HepG2 (cell line): Measurements from ENCODE around the gene USP14. TPM values are rescaled to one million over a fixed set of nuclear protein-coding genes. Genes with fewer than 3 reads are reported as not detected.

Source experiments
- CSRNP1 ChIP-seq: sonication (generic); formaldehyde crosslinking; IDR thresholded peaks from 2 replicates; pipeline ENCODE4 v1.8.1; 2023; ENCODE audit warnings: mild to moderate bottlenecking, missing genetic modification reagents
- DNMT3B ChIP-seq: conservative IDR thresholded peaks from 2 replicates; pipeline ENCODE4 v1.6.1; 2016; ENCODE audit warnings: missing biosample characterization, control low read depth
- GLMP ChIP-seq: sonication (generic); formaldehyde crosslinking; IDR thresholded peaks from 2 replicates; pipeline ENCODE4 v1.9.0; 2021; ENCODE audit warnings: missing genetic modification reagents, mild to moderate bottlenecking, borderline replicate concordance
- GTF2F1 ChIP-seq: fragments of 150-350 bp; IDR thresholded peaks from 2 replicates; pipeline ENCODE4 v1.6.1; 2014; ENCODE audit warnings: low read length
- HOXA3 ChIP-seq: sonication (generic); formaldehyde crosslinking; IDR thresholded peaks from 2 replicates; pipeline ENCODE4 v1.5.0; 2020; ENCODE audit warnings: missing genetic modification reagents
- JARID2 ChIP-seq: sonication (generic); formaldehyde crosslinking; IDR thresholded peaks from 2 replicates; pipeline ENCODE4 v1.8.1; 2023; ENCODE audit warnings: missing genetic modification reagents, inconsistent platforms; ENCODE audit not compliant: insufficient replicate concordance
- KLF12 ChIP-seq: sonication (generic); formaldehyde crosslinking; IDR thresholded peaks from 2 replicates; pipeline ENCODE4 v1.4.0; 2020; ENCODE audit warnings: missing genetic modification reagents, borderline replicate concordance
- MED1 ChIP-seq: sonication (generic); formaldehyde crosslinking; IDR thresholded peaks from 2 replicates; pipeline ENCODE4 v1.4.0; 2020; ENCODE audit warnings: missing genetic modification reagents
- RBM22 ChIP-seq: fragments of 200-400 bp; formaldehyde crosslinking; optimal IDR thresholded peaks from 2 replicates; pipeline ENCODE3; 2017; ENCODE audit warnings: mild to moderate bottlenecking, low read length, moderate library complexity
- SNRNP70 ChIP-seq: fragments of 200-400 bp; formaldehyde crosslinking; IDR thresholded peaks from 2 replicates; pipeline ENCODE4 v1.6.1; 2017; ENCODE audit warnings: mild to moderate bottlenecking, low read depth, low read length, moderate library complexity
- WIZ ChIP-seq: sonication (generic); formaldehyde crosslinking; IDR thresholded peaks from 2 replicates; pipeline ENCODE4 v1.5.1; 2020; ENCODE audit warnings: mild to moderate bottlenecking, missing genetic modification reagents
- ZBTB7A ChIP-seq: sonication (generic); formaldehyde crosslinking; IDR thresholded peaks from 2 replicates; pipeline ENCODE4 v1.8.0; 2022; ENCODE audit warnings: mild to moderate bottlenecking, missing genetic modification reagents
- ZNF264 ChIP-seq: sonication (generic); formaldehyde crosslinking; IDR thresholded peaks from 2 replicates; pipeline ENCODE4 v1.4.0; 2020; ENCODE audit warnings: missing genetic modification reagents
- ZNF281 ChIP-seq: sonication (generic); formaldehyde crosslinking; IDR thresholded peaks from 2 replicates; pipeline ENCODE4 v1.4.0; 2020; ENCODE audit warnings: missing genetic modification reagents, borderline replicate concordance
- ZNF720 ChIP-seq: sonication (generic); formaldehyde crosslinking; IDR thresholded peaks from 2 replicates; pipeline ENCODE4 v1.4.0; 2020; ENCODE audit warnings: missing genetic modification reagents
- ZNF746 ChIP-seq: sonication (generic); formaldehyde crosslinking; IDR thresholded peaks from 2 replicates; pipeline ENCODE4 v1.8.0; 2022; ENCODE audit warnings: mild to moderate bottlenecking, missing genetic modification reagents
- ZNF770 ChIP-seq: sonication (generic); formaldehyde crosslinking; IDR thresholded peaks from 2 replicates; pipeline ENCODE4 v1.5.0; 2020; ENCODE audit warnings: mild to moderate bottlenecking, missing genetic modification reagents
- ZNF776 ChIP-seq: sonication (generic); formaldehyde crosslinking; IDR thresholded peaks from 2 replicates; pipeline ENCODE4 v1.4.0; 2020; ENCODE audit warnings: mild to moderate bottlenecking, missing genetic modification reagents
- ZNF782 ChIP-seq: sonication (generic); formaldehyde crosslinking; IDR thresholded peaks from 2 replicates; pipeline ENCODE4 v1.4.0; 2020; ENCODE audit warnings: missing genetic modification reagents, mild to moderate bottlenecking, borderline replicate concordance
- ZNF879 ChIP-seq: sonication (generic); formaldehyde crosslinking; IDR thresholded peaks from 2 replicates; pipeline ENCODE4 v1.8.1; 2023; ENCODE audit warnings: missing genetic modification reagents
- ZSCAN25 ChIP-seq: sonication (generic); formaldehyde crosslinking; IDR thresholded peaks from 2 replicates; pipeline ENCODE4 v1.8.0; 2022; ENCODE audit warnings: mild to moderate bottlenecking, missing genetic modification reagents
- polyA plus RNA-seq, 8 experiments: library from polyadenylated mRNA; depleted of rRNA in 3 of 8; stranded (reverse) in 7 of 8; unstranded in 1 of 8; fragments of >200 nt; fragmentation: Illumina TruSeq in 4 of 8; extraction: Trizol in 4 of 8; gene quantifications; 2 replicates each; pipeline versions ENCODE4 v1.2.1 to v1.2.3, GENCODE V29; 2011 to 2016; ENCODE audit warnings: low read depth in 4 of 8, missing spikeins in 1 of 8, mixed read lengths in 1 of 8; ENCODE audit not compliant: insufficient read depth in 1 of 8
- total RNA-seq, 5 experiments: library from RNA; depleted of rRNA; stranded (reverse); fragments of >200 nt; fragmentation: Illumina TruSeq; extraction: Trizol; gene quantifications; 2 replicates each; pipeline ENCODE4 v1.2.3, GENCODE V29; 2016; ENCODE audit warnings: low read depth in 1 of 5
- TF ChIP-seq, protein P1 (sequence below): sonication (generic); formaldehyde crosslinking; IDR thresholded peaks from 2 replicates; pipeline ENCODE4 v1.4.0; 2020; ENCODE audit warnings: missing genetic modification reagents

Gene USP14
- total and polyA plus RNA-seq, 2 of the 13 experiments (the other 11 are each of a cell fraction or from before 2014, with no cell fraction given), result 14.7 to 16.6 TPM

DNA sequence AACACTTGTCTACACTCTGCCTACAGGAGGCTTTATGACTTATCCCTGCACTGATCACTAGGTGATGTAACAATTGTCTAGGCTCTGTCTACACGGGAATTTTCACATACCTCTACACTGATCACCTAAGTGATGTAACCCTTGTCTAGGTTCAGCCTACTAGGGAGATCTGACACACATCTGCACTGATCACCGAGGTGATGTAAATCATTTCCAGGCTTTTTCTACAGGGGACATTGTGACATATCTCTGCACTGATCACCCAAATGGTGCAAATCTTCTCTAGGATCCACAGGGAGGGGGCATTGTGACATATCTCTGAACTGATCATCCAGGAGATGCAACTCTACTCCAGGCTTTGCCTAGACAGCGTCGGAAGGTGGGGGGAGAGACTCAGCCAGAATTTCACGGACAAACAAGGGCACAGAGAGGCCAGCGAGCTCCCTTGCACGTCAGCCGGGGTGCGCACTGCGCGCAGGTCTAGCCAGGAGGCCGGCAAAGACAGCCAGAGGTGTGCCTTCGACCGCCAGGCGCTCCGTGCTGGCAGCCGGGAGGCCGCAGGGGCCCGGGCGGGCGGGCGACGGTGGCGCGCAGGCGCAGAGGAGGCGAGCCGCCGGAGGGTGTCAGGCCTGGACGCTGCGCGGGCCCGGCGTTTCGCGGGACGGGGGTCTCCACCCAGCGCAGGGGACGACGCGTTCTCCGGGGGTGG is 46.9 kb upstream of the USP14 start (continued):
- TF ChIP-seq ZNF281 (CRISPR knock-in tag) (no peak), ZNF782 (CRISPR knock-in tag) (peak; percentile 57; the same call in 1 of the 2 replicates), CSRNP1 (CRISPR knock-in tag) (no peak), ZBTB7A (0 out of 2 replicates have a peak, but pooled peaks have one; percentile 29), ZNF770 (CRISPR knock-in tag) (peak; percentile 50; the same call in 1 of the 2 replicates), ZNF720 (CRISPR knock-in tag) (no peak), ZNF776 (CRISPR knock-in tag) (peak; percentile 69; the same call in 1 of the 2 replicates), KLF12 (CRISPR knock-in tag) (0 out of 2 replicates have a peak, but pooled peaks have one; percentile 39), GTF2F1 (no peak), ZNF264 (no peak), WIZ (no peak), ZSCAN25 (CRISPR knock-in tag) (peak; percentile 49; the same call in 1 of the 2 replicates), ZNF746 (no peak), HOXA3 (CRISPR knock-in tag) (peak; percentile 75), SNRNP70 (no peak), RBM22 (no peak), JARID2 (CRISPR knock-in tag) (no peak), GLMP (CRISPR knock-in tag) (no peak), ZNF879 (peak; percentile 70; the same call in 1 of the 2 replicates), DNMT3B (no peak), MED1 (CRISPR knock-in tag) (peak; percentile 61)
- TF ChIP-seq, protein P1, sequence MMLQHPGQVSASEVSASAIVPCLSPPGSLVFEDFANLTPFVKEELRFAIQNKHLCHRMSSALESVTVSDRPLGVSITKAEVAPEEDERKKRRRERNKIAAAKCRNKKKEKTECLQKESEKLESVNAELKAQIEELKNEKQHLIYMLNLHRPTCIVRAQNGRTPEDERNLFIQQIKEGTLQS (CRISPR knock-in tag), result peak; percentile 46; the same call in 1 of the 2 replicates
